SW 1271 (cell line): ENCODE results near the gene COG6.
A peak's percentile ranks its signal among the peaks of the same experiment; 100 is the strongest.

Experiments
- DNase-seq, 2 experiments: peaks; one replicate each; lab custom pipeline; 2025; lab: John Stamatoyannopoulos, UW

The COG6 gene

GRCh38 chr13:39655569-39656324, at the start of gene COG6:
TSS of gene COG6 (plus strand) at chr13:39655662. CDS start at chr13:39655727, 65 bp downstream.
- peak; percentile 22 to 64 for DNase-seq

- no peak for DNase-seq
Observed at GRCh38 chr13:39605677-39606320, 49.7 kb upstream of the COG6 start.

- no peak for DNase-seq
Observed at GRCh38 chr13:39607876-39608275, 47.6 kb upstream of the COG6 start.

- peak in 1 of 2 experiments; percentile 59 for DNase-seq
Observed at GRCh38 chr13:39612023-39612637, 43.3 kb upstream of the COG6 start.

GRCh38 chr13:39616087-39616694, 39.3 kb upstream of the COG6 start:
- DNase-seq, result peak; percentile 2 to 64

- DNase-seq, result no peak
Observed at GRCh38 chr13:39618561-39618960, 36.9 kb upstream of the COG6 start.

- no peak for DNase-seq
Observed at GRCh38 chr13:39623466-39623865, 32.0 kb upstream of the COG6 start.

- no peak for DNase-seq
Observed at GRCh38 chr13:39631307-39631706, 24.2 kb upstream of the COG6 start.

GRCh38 chr13:39632994-39633393, 22.5 kb upstream of the COG6 start:
- DNase-seq, result no peak

GRCh38 chr13:39635564-39635963, 19.9 kb upstream of the COG6 start:
- no peak for DNase-seq

GRCh38 chr13:39637890-39638289, 17.6 kb upstream of the COG6 start:
- no peak for DNase-seq

- DNase-seq, result no peak
Observed at GRCh38 chr13:39641645-39642044, 13.8 kb upstream of the COG6 start.

- DNase-seq, result no peak
Observed at GRCh38 chr13:39646122-39646521, 9.3 kb upstream of the COG6 start.

- no peak for DNase-seq
Observed at GRCh38 chr13:39655041-39655568, 357 bp upstream of the COG6 start.

GRCh38 chr13:39656325-39656677, 839 bp downstream of the COG6 start:
- DNase-seq, result no peak

- no peak for DNase-seq
Observed at GRCh38 chr13:39663508-39663907, 8.0 kb downstream of the COG6 start.

GRCh38 chr13:39663958-39664357, 8.5 kb downstream of the COG6 start:
- DNase-seq, result no peak

- DNase-seq, result no peak
Observed at GRCh38 chr13:39665763-39666162, 10.3 kb downstream of the COG6 start.

- DNase-seq, result no peak
Observed at GRCh38 chr13:39670445-39670844, 15.0 kb downstream of the COG6 start.

GRCh38 chr13:39672378-39673132, 17.1 kb downstream of the COG6 start:
- DNase-seq, result no peak

GRCh38 chr13:39675904-39676303, 20.4 kb downstream of the COG6 start:
- DNase-seq, result no peak
